ENCODE results near the gene TIAL1.
A peak's percentile ranks its signal among the peaks of the same experiment; 100 is the strongest.
"Not testable (repeated sequence)": the region's sequence is repeated elsewhere in the genome, so short reads cannot be mapped to it uniquely, and the experiment has no call there.

TIAL1 gene

DNA sequence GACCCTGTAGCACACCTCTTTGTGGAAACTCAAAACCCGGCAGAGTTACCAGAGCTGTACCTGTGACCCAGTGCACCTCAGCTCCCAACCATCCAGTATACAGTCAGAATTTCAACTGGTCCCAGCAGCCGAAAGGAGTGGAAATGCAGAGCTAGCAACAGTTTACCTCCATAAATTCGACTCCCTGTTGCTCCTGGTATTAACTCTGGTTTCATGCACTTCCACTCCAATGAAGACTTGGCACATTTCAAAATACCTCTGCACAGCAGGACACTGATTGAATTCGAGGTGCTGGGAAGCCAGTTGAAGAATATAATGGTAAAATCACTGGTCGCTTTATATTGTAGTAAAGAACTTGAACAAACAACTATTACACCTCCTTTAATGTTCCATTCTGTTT is 17.9 kb upstream of the TIAL1 start:
- DNase-seq (ENCODE audit: low read depth) = no peak

DNA sequence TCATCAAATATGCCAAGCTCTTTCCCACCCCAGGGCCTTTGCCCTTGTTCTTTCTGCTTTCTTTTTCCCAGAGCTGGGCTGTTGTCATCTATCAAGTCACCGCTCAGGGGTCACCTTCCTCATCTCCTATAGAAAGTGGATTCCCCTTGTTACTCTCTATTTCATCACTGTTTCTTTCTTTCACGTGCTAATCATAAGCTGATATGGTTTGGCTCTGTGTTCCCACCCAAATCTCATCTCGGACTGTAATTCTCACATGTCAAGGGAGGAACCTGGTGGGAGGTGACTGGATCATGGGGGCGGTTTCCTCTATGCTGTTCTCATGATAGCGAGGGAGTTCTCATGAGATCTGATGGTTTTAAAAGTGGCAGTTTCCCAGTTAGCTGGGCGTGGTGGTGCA is 17.0 kb upstream of the TIAL1 start:
- DNase-seq (ENCODE audit: low read depth) = no peak

DNA sequence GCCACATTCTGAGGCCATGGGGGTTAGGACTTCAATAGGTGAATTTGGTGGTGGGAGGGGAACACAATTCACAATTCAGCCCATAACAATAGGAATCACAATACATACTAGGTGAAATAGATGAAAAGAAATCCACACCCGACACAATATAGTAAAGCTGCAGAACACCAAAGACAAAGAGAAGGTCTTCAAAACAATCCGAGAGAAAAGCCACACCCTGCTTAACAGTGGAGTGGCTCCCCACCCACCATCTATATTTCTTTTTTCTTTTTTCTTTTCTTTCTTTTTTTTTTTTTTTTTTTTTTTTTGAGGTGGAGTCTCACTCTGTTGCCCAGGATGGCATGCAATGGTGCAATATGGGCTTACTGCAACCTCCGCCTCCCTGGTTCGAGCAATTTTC is 14.7 kb upstream of the TIAL1 start:
- no peak for DNase-seq (ENCODE audit: low read depth)

DNA sequence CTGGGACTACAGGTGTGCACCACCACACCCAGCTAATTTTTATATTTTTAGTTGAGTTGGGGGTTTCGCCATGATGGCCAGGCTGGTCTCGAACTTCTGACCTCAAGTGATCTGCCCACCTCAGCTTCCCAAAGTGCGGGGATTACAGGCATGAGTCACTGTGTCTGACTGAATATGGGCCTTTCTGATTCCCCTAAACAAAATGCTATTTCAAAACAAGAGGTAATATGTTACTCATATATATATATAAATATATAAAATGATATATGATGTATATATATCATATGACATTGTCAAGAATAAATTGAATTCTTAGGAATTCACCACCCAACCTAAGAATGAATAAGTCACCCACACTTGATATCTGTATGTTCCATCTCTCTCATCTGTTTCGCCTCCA is 12.8 kb upstream of the TIAL1 start:
- DNase-seq (ENCODE audit: low read depth) = no peak

DNA sequence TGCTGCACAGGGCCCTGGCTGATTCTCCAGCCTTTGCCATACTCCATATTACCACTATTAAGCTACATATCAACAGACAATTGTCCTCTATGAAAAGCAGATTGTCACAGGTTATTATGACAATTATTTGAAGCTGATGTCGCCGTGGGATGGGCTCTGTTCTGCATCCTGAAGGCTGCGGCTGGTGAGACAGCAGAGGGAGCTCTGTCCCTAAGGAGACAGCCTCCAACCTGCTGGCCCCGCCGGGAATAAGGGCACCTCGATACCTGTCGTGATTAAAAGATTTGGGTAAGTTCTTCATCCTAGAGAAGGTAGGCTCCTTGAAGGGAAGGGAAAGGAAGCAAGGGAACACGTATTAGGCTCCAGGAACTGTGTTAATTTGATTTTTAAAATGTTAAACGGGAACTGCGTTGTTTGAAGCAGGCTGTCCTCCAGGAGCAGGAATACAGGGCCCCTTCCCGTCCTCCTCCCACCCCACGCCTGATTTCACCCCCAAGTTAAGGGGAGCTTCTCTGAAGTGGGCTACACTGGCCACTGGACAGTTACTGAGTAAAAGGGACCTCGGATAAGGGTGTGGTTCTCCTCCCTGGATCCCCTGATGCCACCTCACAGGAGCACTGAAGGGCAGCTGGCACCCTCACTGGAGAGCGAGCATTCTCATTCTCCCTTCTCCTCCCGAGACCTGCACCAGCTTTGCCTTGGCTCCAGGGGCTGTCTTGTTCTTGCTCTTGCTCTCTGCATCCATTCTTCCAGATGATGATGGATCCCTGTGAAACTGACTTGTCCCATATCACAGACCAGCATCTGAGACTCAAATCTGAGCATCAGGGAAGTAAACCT is 11.8 kb upstream of the TIAL1 start:
- DNase-seq (ENCODE audit: low read depth) = no peak

DNA sequence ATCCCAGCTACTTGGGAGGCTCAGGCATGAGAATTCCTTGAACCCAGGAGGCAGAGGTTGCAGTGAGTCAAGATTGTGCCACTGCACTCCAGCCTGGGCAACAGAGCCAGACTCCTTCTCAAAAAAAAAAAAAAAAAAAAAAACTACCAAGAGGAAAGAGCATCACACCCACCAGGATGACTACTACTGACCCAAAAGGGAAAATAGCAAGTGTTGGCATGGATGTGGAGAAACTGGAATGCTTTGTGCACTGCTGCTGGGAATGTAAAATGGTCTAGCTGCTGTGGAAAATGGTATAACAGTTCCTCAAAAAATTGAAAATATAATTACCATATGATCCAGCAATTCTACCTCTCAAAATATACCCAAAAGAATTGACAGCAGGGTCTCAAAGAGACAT is 7.7 kb upstream of the TIAL1 start:
- no peak for DNase-seq (ENCODE audit: low read depth)

DNA sequence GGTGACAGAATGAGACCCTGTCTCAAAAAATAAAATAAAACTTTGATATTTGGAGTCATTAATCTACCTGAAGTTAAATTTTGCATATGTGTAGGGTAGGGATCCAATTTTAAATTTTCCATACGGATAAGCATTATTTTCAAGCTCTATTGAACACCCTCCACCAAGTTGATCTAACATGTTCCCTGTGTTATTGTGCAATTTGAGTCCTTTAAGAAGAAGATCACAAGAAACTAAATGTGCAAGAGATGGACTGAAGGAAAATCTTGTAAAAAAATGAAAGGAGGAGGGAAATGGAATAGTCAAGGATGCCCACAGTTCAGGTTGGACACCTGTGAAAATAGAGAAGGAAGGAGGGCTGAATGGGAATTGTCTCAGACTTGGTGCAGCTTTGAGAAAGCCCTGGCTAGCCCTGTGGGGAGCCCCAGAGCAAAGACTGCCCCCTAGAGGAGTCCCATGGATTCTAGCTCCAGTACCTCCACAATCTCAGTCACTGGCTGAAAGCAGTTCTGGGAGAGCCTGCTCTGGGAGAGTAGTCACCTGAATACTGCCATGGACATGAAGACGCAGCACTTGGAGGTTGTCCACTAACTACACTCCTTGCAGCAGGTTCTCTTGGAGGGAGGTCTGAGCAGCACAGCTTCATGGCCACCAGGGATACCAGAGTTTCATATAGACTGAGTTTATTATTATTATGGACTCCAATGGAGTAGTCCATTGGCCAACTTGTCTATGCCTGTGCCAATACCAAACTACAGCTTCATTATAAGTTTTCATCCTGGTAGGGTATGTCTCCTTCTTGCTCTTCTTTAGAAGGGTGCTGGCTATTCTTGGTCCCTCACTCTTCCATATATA is 5.7 kb upstream of the TIAL1 start:
- DNase-seq (ENCODE audit: low read depth) = no peak

DNA sequence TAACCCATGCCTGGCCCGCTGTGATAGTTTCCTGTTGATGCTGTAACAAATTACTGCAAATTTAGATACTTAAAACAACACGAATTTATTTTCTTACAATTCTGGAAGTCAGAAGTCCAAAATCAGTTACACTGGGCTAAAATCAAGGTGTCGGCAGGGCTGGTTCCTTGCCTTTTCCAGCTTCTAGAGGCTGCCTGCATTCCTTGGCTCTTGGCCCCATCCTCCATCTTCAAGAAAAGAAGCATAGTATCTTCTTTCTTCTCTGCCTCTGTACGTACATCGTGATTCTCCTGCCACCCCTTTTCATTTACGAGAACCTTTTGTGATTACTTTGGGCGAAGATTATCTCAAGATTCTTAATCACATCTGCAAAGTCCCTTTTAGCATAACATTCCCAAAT is 1.6 kb upstream of the TIAL1 start:
- no peak for DNase-seq (ENCODE audit: low read depth)

DNA sequence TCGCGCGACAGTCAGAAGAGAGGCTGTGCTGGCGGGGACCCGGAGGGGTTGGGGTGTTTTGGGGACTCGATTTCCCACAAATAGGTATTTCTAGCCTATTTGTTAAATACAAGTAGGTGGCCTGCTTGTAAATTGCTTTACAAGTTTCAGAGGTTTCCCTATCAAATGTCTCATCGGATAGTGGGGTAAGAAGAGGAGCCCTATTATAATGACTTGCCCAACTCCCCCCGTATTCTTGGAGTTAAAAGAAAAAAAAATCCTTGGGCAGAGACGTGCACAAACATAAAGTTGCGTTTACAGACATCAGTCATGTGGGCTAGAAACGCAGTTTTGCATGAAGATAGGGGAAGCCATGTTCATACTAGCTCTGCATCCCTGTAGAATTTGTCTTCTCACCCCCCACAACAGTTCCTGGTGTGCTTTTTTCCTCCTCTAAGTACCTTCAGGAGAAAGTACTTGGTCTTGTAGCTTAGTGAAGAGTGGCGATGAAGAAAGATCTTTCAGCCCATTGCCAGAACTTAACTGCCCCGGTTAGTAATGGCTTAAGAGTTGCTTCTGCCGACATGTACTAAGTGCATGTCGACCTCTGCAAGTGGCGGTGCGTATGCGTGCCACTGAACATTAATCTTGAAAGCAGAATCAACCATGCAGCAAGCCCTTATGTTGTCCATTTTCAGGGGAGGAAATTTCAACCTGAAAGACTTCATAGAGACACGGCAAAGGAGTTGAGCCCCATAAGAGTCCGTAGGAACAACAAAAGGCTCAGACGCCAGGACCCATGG is 832 bp upstream of the TIAL1 start:
- no peak for DNase-seq (ENCODE audit: low read depth)

DNA sequence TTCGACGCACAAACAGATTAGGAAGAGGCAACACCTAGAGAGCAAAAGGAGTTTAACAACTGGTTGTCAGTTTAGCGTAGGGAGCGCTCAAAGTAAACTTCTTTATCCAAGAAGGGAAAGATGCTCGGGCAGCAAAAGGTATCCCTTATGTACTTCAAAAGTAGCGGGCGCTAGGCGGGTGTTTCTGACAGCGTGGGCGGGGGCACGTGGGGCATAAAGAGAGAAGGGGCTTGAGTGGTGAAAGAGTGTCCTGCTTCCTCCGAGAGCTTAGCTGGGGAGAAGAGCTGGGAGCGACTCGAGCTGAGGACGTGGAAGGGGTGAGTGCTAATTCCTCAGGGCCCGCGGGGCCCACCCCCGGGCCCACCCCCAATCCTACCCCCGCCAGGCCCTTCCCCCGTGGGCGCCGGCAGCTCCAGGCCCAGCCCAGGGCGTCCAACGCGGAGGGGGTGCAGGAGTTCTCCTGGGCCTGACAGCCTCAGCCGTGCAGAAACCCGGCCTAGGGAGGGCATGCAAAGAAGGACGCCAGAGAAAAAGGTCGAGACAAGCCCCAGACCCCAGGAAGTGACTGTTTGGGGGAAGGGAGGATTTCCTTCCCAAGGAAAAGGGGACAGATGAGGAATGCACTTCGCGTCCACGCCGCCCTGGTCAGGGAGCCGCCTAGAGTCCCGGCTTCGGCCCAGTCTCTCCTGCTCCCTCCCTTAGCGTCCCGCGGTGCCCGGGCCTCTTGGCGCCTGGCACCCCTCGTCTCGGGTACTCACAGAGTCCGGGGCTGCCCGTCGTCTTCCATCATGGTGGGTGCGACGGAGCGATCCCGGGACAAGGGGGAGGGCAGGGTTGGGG is 868 bp downstream of the TIAL1 start:
- peak; percentile 47 for DNase-seq (ENCODE audit: low read depth)

DNA sequence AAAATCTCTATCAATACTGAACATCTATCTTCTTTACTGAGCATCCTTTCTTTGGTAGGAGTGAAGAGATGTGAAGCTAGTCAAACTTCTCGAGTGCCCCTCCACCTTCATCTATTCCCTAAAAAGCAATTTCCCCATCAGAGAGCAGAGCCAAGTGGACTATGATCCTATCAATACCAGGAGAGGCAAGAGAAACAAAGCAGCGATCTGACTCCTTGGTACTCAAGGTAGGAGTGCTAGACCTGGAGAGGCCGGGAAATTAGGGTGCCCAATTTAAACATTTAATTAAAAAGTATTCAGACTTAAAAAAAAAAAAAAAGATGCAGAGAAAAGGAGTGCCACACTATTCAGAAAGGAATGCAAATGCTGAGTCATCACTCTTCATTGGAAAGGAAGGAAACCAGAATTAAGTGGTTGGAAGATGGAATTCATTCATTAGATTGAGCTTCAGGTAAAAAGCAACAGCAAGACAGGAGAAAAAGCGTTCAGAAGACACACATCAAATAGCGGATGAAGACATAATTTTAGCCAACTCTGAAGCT is 1.6 kb downstream of the TIAL1 start:
- no peak for DNase-seq (ENCODE audit: low read depth)

DNA sequence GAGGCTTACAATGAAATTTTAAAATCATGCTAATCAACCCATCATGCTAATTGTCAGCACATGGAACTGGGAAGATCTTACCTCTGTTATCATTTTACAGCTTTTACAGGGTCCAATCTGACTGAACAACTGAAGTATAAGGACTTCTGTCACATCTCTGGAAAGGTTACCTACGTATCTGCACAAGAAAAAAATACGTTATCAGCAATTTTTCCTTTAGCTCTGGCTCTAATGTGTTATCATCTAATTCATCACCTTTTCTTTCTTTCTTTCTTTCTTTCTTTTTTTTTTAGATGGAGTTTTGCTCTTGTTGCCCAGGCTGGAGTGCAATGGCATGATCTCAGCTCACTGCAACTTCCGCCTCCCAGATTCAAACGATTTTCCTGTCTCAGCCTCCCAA is 8.7 kb downstream of the TIAL1 start:
- no peak for DNase-seq (ENCODE audit: low read depth)

DNA sequence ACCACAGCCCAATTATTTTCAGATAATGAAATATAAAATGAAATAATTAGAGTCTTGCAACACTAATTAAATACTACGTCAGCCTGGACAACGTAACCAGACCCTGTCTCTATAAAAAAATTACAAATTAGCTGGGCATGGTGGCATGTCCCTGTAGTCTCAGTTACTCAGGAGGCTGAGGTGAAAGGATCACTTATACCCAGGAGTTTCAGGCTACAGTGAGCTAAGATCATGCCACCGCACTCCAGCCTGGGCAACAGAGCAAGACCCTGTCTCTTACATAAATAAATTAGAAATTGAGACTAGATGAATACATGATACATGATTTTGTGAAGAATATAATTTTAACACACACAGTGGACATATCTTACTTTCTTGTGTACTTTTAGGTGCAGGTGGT is 18.4 kb downstream of the TIAL1 start:
- DNase-seq (ENCODE audit: low read depth) = no peak

DNA sequence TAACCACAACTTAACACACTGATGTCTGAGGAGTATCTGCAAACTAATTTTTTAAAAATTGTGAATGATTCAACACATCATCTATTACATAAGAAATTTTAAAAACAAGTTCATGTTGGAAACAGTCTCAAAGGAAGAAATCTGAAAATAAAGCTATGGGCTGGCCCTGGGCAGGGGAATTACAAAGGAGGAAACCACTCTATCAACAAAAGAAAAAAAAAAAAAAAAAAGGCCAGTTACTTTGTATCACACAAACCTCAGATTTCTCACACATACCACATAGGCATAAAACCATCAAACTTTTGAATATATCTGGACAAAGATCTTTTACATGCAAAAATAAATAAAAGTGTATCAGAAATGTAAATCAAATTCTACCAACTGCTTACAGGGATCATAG is 20.8 kb downstream of the TIAL1 start:
- DNase-seq (ENCODE audit: low read depth) = no peak

DNA sequence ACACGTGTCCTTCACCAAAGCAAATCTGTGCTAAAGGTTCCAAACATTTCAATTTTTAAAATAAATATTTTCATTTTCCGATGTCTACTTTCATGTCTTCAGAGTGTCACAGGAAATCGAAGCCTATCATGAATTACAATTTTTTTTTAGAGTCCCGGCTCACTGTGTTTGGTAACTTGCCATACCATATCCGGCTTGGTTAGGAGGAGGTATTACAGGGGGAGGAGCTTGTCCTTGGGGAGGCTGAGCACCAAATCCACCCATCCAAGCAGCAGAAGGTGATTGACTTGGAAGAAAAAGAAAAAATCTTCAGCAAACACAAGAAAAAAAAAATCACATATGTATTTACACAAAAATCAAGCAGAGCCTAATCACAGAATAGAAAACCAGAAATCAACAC is 21.3 kb downstream of the TIAL1 start:
- DNase-seq (ENCODE audit: low read depth) = no peak

DNA sequence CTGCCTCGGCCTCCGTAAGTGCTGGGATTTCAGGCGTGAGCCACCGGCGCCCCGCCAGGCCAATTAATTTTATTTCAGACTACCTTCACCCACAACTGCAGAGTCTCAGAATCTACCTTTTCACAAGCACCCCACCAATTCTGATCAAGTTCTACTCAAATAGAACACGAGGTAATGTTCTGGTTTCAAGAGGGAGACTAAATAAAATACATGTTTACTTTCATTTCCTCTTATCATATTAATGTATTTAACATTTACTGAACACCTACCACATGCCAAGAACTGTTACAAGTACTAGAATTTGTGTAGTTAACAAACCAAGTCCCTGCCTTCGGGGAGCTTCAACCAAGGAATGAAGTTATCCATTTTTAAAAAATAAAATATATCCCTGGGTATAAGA is 28.8 kb downstream of the TIAL1 start:
- DNase-seq (ENCODE audit: low read depth) = no peak

DNA sequence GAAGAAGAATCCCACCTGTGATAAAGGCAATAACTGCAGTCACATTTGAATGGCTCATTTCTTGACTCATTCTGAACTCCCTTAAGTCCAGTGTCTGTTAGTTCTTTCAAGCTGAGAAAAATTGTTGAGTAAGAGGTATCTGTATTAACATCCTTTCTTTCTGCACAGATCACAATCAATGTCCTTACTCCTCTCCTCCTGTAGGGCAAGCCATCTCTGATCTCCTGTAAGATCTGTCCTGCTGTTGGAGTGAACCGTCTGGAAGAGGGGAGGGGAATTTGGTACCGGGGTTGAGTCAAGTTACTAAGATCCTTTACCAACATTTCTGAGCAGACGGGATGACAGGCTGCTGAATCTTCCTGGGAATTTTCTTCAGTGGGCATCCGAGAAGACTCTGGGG is 34.7 kb downstream of the TIAL1 start:
- no peak for DNase-seq (ENCODE audit: low read depth)

DNA sequence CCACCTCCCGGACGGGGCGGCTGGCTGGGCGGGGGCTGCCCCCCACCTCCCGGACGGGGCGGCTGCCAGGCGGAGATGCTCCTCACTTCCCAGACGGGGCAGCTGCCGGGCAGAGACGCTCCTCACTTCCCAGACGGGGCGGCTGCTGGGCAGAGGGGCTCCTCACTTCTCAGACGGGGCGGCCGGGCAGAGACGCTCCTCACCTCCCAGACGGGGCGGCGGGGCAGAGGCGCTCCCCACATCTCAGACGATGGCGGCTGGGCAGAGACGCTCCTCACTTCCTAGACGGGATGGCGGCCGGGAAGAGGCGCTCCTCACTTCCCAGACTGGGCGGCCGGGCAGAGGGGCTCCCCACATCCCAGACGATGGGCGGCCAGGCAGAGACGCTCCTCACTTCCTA is 37.3 kb downstream of the TIAL1 start:
- not testable (repeated sequence) for DNase-seq (ENCODE audit: low read depth)

DNA sequence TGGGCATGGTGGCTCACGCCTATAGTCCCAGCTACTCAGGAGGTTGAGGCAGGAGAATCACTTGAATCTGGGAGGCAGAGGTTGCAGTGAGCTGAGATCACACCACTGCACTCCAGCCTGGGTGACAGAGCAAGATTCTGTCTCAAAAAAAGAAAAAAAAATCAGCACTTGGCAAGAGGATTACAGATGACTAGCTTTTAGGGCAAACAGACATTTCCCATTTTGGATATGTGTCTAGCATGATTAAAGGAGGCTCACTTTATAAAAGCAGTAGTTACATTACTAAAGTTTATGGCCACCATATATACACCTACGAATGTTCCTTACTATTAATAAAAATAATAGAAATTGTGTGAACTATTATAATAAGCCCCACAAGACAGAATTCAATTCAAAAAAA is 40.7 kb downstream of the TIAL1 start:
- DNase-seq (ENCODE audit: low read depth) = not testable (repeated sequence)

DNA sequence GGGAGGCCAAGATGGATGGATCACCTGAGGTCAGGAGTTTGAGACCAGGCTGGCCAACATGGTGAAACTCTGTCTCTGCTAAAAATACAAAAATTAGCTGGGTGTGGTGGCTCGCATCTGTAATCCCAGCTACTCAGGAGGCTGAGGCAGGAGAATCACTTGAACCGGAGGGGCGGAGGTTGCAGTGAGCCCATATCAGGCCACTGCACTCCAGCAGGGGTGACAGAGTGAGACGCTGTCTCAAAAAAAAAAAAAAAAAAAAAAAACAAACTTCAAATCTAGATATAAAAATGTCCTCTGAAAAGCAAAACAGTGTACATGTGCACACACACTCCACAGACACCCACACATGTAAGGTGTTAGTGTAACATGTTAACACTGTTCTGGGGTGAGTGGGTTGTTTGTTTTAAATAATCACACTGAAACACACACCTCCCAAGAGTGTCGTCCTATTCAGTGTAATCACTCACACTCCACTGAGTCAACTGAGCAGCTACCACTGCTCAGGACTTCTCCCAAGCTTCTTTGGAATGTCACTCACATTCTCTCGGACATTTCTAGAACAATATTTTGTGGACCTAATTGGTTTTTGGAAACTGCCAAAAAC is 41.5 kb downstream of the TIAL1 start:
- no peak for DNase-seq (ENCODE audit: low read depth)

DNA sequence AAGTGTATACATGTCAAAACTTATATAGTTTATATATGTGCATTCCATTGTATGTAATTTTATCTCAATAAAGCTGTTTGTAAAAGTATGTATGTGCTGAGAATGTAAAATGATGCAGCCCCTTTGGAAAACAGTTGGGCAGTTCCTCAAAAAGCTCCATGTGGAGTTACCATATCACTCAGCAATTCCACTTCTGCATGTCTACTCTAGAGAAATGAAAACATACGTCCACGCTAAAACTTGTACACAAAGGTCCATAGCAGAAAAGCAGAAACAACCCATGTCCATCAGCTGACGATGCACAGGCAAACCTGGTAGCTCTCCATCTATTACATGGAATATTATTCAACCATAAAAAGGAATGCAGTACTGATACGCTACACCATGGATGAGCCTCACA is 45.9 kb downstream of the TIAL1 start:
- no peak for DNase-seq (ENCODE audit: low read depth)
